ENCODE data around the gene IGF2R. TPM values are rescaled to one million over a fixed set of nuclear protein-coding genes. Genes with fewer than 3 reads are reported as not detected.

The IGF2R gene
- total RNA-seq, 4 donors from 2014 or later = 38.2 to 56.1 (median 52.0) TPM

DNA sequence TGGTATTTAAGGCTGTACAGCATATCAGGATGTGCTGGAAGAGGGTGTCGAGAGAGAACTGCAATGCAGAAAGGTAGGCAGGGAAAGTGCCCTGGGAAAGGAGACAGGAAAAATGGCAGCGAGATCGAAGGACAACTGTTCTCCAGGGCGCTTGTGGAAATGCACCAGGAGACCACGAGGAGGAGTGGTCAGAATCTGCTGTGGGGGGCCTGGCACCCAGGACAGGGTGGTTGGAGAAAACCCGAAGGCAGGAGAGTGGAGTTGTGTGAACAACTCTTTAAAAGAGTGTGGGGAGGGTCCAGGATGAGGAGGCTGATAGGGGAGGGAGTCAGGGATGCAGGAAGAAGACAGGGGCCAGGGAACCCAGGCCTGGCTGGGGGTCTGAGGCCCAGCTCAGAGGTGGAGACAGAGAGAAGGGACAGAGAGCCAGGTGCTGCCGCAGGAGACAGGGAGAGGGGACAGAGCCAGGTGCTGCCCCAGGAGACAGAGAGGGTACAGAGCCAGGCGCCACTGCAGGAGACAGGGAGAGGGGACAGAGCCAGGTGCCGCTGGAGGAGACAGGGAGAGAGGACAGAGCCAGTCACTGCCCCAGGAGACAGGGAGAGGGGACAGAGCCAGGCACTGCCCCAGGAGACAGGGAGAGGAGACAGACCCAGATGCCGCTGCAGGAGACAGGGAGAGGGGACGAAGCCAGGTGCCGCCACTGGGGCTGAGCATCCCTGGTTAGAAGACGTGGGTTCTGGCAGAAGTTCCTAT lies 162.0 kb downstream of the IGF2R start:
- H3K4me1 ChIP-seq = no peaks in the 10 kb centered on the region
- no peaks in the 10 kb centered on the region for H3K9me3 ChIP-seq
- no peak for DNase-seq
- 84 to 85% methylated on average over 13 of the region's 13 CpGs for WGBS, 2 donors
- intact Hi-C loops (cut with DNase I) = no loop called here
- H3K4me3 ChIP-seq = no peak overlapping the region
- no peaks in the 10 kb centered on the region for H3K27me3 ChIP-seq
- TF ChIP-seq POLR2A (IDR thresholded peaks at IDR 0.05) = no peak
- TF ChIP-seq, protein P1, sequence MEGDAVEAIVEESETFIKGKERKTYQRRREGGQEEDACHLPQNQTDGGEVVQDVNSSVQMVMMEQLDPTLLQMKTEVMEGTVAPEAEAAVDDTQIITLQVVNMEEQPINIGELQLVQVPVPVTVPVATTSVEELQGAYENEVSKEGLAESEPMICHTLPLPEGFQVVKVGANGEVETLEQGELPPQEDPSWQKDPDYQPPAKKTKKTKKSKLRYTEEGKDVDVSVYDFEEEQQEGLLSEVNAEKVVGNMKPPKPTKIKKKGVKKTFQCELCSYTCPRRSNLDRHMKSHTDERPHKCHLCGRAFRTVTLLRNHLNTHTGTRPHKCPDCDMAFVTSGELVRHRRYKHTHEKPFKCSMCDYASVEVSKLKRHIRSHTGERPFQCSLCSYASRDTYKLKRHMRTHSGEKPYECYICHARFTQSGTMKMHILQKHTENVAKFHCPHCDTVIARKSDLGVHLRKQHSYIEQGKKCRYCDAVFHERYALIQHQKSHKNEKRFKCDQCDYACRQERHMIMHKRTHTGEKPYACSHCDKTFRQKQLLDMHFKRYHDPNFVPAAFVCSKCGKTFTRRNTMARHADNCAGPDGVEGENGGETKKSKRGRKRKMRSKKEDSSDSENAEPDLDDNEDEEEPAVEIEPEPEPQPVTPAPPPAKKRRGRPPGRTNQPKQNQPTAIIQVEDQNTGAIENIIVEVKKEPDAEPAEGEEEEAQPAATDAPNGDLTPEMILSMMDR (IDR thresholded peaks at IDR 0.05) = no peak
- H3K27ac ChIP-seq = no peak overlapping the region
- no peaks in the 10 kb centered on the region for H3K36me3 ChIP-seq

GRCh38 chr6:160131636-160132296 lies 162.9 kb downstream of the IGF2R start:
- no peaks in the 10 kb centered on the region for H3K9me3 ChIP-seq
- H3K4me1 ChIP-seq = no peaks in the 10 kb centered on the region
- intact Hi-C loops (cut with DNase I) = no loop called here
- TF ChIP-seq, protein P1 (IDR thresholded peaks at IDR 0.05) = no peak
- TF ChIP-seq POLR2A (IDR thresholded peaks at IDR 0.05) = no peak
- no peak overlapping the region for H3K4me3 ChIP-seq
- H3K27me3 ChIP-seq = no peaks in the 10 kb centered on the region
- no peak overlapping the region for H3K27ac ChIP-seq
- no peak for DNase-seq
- H3K36me3 ChIP-seq = no peaks in the 10 kb centered on the region
- 85 to 89% methylated on average over 13 to 17 of the region's 19 CpGs for WGBS, 2 donors

DNA sequence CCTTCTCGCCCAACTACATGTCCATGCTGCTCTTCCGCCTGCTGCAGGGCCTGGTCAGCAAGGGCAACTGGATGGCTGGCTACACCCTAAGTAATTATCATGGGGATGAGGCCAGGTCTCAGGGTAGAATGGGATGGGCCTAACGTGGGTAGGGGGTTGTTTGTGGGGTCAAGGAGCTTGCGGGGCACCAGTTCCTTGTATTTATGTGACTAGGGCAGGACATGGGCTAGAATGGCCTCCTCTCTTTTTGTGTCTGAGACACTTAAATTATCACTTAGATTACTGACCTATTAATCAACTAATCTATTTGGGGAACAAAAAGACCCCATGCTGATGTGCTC lies 163.4 kb downstream of the IGF2R start:
- intact Hi-C loops (cut with DNase I) = no loop called here
- H3K4me1 ChIP-seq = no peaks in the 10 kb centered on the region
- 67 to 88% methylated on average over 1 to 2 of the region's 4 CpGs for WGBS, 2 donors
- no peaks in the 10 kb centered on the region for H3K27me3 ChIP-seq
- TF ChIP-seq, protein P1 (IDR thresholded peaks at IDR 0.05) = no peak
- no peak for TF ChIP-seq POLR2A (IDR thresholded peaks at IDR 0.05)
- H3K4me3 ChIP-seq = no peak overlapping the region
- no peaks in the 10 kb centered on the region for H3K9me3 ChIP-seq
- DNase-seq = no peak
- no peak overlapping the region for H3K27ac ChIP-seq
- no peaks in the 10 kb centered on the region for H3K36me3 ChIP-seq

DNA sequence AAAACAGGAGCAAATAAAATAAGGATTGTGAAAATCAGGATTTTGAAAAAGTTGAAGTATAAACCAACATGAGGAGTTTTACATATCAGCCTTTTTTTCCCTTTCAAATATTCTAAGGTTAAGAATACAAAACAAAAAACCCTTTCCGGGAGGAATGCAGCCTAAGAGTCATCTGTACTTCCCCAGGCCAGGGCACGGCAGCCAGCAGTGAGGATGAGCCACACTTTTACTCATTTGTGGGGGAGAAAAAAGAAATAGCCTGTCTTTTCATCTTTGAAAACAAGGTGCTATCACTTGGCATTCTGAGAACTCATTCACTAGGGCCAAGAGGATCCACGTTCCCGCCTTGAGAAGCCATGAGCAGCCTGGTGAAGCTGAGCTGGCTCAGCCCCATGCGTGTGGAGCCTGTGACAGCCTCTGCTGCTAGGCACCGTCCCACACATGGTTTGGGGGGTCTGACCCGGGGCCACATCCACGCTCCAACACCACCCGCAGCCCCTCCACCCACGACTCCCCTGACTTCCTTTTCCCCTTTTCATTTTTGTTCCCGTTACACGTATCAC lies 164.0 kb downstream of the IGF2R start:
- 73 to 74% methylated on average over 11 to 12 of the region's 12 CpGs for WGBS, 2 donors

More for the DNA sequence above, 164.0 kb downstream of the IGF2R start:
- TF ChIP-seq POLR2A (IDR thresholded peaks at IDR 0.05) = no peak
- TF ChIP-seq, protein P1 (IDR thresholded peaks at IDR 0.05) = no peak
- Histone ChIP-seq H3K27me3 (no peaks in the 10 kb centered on the region), H3K27ac (no peak overlapping the region), H3K4me3 (no peak overlapping the region), H3K4me1 (no peaks in the 10 kb centered on the region), H3K9me3 (no peaks in the 10 kb centered on the region), H3K36me3 (no peaks in the 10 kb centered on the region)
- intact Hi-C loops (cut with DNase I) = no loop called here
- no peak for DNase-seq

Data from esophagus squamous epithelium (tissue), 5 donors.